HEK293 (cell line): ENCODE measurements around the gene TRIM40.

Experiments used
- CTCF ChIA-PET: fragments of 350-600 bp; formaldehyde crosslinking; extraction: SDS; loops from one replicate; lab custom pipeline; 2021; ENCODE audit warnings: antibody characterized with exemption; lab: Yijun Ruan, JAX
- POLR2A ChIA-PET: fragments of 300-600 bp; formaldehyde crosslinking; extraction: SDS; loops from one replicate; lab custom pipeline; 2020; ENCODE audit warnings: antibody characterized with exemption, inconsistent platforms; lab: Yijun Ruan, JAX
- H3K27ac ChIP-seq: fragments of 200-500 bp; sonication (Bioruptor generic); 2 replicates; pipeline ENCODE4 v1.5.1; 2014; ENCODE audit warnings: low read depth, low read length, control low read depth, inconsistent platforms; ENCODE audit errors: extremely low read depth
- H3K36me3 ChIP-seq, 2 experiments: fragments of 200-500 bp in 1 of 2; sonication (Bioruptor generic) in 1 of 2; 1 replicate in 1 of 2; 2 replicates in 1 of 2; pipeline ENCODE4 v1.5.1; 2014 to 2017; ENCODE audit warnings: inconsistent platforms in 2 of 2, low read length in 2 of 2; ENCODE audit not compliant: control insufficient read depth in 2 of 2, insufficient read depth in 1 of 2
- H3K4me1 ChIP-seq: fragments of 200-500 bp; sonication (Bioruptor generic); 2 replicates; pipeline ENCODE4 v1.5.1; 2014; ENCODE audit warnings: mild to moderate bottlenecking, low read length, inconsistent platforms; ENCODE audit not compliant: control insufficient read depth, insufficient read depth
- H3K4me3 ChIP-seq: 2 replicates; pipeline ENCODE4 v1.5.1; 2011; ENCODE audit warnings: low read depth, mild to moderate bottlenecking, control low read depth, low read length, moderate library complexity
- H3K9me3 ChIP-seq: fragments of 200-500 bp; sonication (Bioruptor generic); 2 replicates; pipeline ENCODE4 v1.5.1; 2014; ENCODE audit warnings: low read depth, low read length, inconsistent platforms; ENCODE audit not compliant: control insufficient read depth, insufficient read depth
- KLF8 ChIP-seq: fragments of 450-650 bp; formaldehyde crosslinking; IDR thresholded peaks from 2 replicates; pipeline ENCODE4 v1.5.1; 2016; ENCODE audit warnings: missing biosample characterization, missing genetic modification characterization
- RBAK ChIP-seq: fragments of 450-650 bp; formaldehyde crosslinking; IDR thresholded peaks from 2 replicates; pipeline ENCODE4 v1.5.1; 2016; ENCODE audit warnings: missing biosample characterization, missing genetic modification characterization
- SCRT2 ChIP-seq: fragments of 450-650 bp; formaldehyde crosslinking; IDR thresholded peaks from 2 replicates; pipeline ENCODE4 v1.5.1; 2016; ENCODE audit warnings: missing biosample characterization, missing genetic modification characterization
- ZFHX2 ChIP-seq: fragments of 450-650 bp; formaldehyde crosslinking; conservative IDR thresholded peaks from 2 replicates; pipeline ENCODE4 v1.5.1; 2016; ENCODE audit warnings: missing biosample characterization, missing genetic modification characterization
- ZNF175 ChIP-seq: fragments of 450-650 bp; formaldehyde crosslinking; IDR thresholded peaks from 2 replicates; pipeline ENCODE4 v1.5.1; 2016; ENCODE audit warnings: missing biosample characterization, missing genetic modification characterization
- ZNF239 ChIP-seq: fragments of 450-650 bp; formaldehyde crosslinking; IDR thresholded peaks from 2 replicates; pipeline ENCODE4 v1.5.1; 2016; ENCODE audit warnings: missing biosample characterization, missing genetic modification characterization
- ZNF510 ChIP-seq: fragments of 450-650 bp; formaldehyde crosslinking; IDR thresholded peaks from 2 replicates; pipeline ENCODE4 v1.5.1; 2018; ENCODE audit warnings: mild to moderate bottlenecking, missing genetic modification characterization, missing biosample characterization; ENCODE audit not compliant: insufficient replicate concordance
- ZNF664 ChIP-seq: fragments of 450-650 bp; formaldehyde crosslinking; IDR thresholded peaks from 2 replicates; pipeline ENCODE4 v1.5.1; 2016; ENCODE audit warnings: missing biosample characterization, missing genetic modification characterization
- ZNF701 ChIP-seq: fragments of 450-650 bp; formaldehyde crosslinking; IDR thresholded peaks from 2 replicates; pipeline ENCODE4 v1.5.1; 2016; ENCODE audit warnings: missing biosample characterization, missing genetic modification characterization
- ZNF791 ChIP-seq: fragments of 450-650 bp; formaldehyde crosslinking; IDR thresholded peaks from 2 replicates; pipeline ENCODE4 v1.5.1; 2016; ENCODE audit warnings: missing biosample characterization, missing genetic modification characterization
- TF ChIP-seq, protein P1 (sequence below): fragments of 450-650 bp; formaldehyde crosslinking; IDR thresholded peaks from 2 replicates; pipeline ENCODE4 v1.5.1; 2016; ENCODE audit warnings: missing biosample characterization, missing genetic modification characterization
- TF ChIP-seq, protein P2 (sequence below): fragments of 450-650 bp; IDR thresholded peaks from 2 replicates; pipeline ENCODE4 v1.5.1; 2018; ENCODE audit warnings: missing biosample characterization, missing genetic modification characterization
- TF ChIP-seq, protein P3 (sequence below): fragments of 450-650 bp; formaldehyde crosslinking; IDR thresholded peaks from 2 replicates; pipeline ENCODE4 v1.5.1; 2016; ENCODE audit warnings: missing biosample characterization, missing genetic modification characterization
- TF ChIP-seq, protein P4 (sequence below): fragments of 450-650 bp; formaldehyde crosslinking; IDR thresholded peaks from 2 replicates; pipeline ENCODE4 v1.5.1; 2016; ENCODE audit warnings: missing biosample characterization, missing genetic modification characterization
- TF ChIP-seq, protein P5 (sequence below): fragments of 450-650 bp; formaldehyde crosslinking; IDR thresholded peaks from 2 replicates; pipeline ENCODE4 v1.5.1; 2017; ENCODE audit warnings: missing biosample characterization, missing genetic modification characterization

The TRIM40 gene

DNA sequence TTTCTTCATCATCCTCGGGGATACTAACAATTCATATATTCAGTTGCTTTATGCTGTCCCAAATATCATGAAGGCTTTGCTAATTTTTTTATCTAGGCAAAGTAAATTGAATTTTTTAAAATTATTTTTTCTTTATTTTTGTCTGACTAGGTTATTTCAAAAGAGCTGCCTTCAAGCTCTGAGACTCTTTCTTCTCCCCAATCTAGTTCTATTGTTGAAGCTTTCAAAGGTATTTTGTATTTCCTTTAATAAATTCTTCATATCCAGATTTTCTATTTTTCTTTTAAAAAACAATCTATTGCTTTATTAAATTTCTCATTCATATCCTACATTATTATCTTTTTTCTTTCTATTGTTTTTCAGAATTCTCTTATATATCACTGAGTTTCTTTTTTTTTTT, 44.2 kb downstream of the TRIM40 start:
- Histone ChIP-seq H3K27ac (no peak overlapping the region), H3K36me3 (peaks cover 0 to 6% of the 10 kb centered on the region in 2 experiments; a peak in 1 of 3 replicates)
- POLR2A ChIA-PET: no interaction called here
- TF ChIP-seq KLF8 (tag by site-specific recombination): no peak
- TF ChIP-seq, protein P1, sequence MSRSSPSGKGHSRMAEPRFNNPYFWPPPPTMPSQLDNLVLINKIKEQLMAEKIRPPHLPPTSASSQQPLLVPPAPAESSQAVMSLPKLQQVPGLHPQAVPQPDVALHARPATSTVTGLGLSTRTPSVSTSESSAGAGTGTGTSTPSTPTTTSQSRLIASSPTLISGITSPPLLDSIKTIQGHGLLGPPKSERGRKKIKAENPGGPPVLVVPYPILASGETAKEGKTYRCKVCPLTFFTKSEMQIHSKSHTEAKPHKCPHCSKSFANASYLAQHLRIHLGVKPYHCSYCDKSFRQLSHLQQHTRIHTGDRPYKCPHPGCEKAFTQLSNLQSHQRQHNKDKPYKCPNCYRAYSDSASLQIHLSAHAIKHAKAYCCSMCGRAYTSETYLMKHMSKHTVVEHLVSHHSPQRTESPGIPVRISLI: 0 out of 2 replicates have a peak, but pooled peaks have one; percentile 44
- TF ChIP-seq, all 188 proteins: peak for 1
- H3K9me3 ChIP-seq: no peaks in the 10 kb centered on the region
- H3K4me3 ChIP-seq: no peak overlapping the region
- H3K4me1 ChIP-seq: no peaks in the 10 kb centered on the region
- CTCF ChIA-PET: interaction anchor here (1.7 kb wide), 1 partner anchor 9 kb away, joined by 5 read pairs; no protein-coding TSS in a partner anchor

DNA sequence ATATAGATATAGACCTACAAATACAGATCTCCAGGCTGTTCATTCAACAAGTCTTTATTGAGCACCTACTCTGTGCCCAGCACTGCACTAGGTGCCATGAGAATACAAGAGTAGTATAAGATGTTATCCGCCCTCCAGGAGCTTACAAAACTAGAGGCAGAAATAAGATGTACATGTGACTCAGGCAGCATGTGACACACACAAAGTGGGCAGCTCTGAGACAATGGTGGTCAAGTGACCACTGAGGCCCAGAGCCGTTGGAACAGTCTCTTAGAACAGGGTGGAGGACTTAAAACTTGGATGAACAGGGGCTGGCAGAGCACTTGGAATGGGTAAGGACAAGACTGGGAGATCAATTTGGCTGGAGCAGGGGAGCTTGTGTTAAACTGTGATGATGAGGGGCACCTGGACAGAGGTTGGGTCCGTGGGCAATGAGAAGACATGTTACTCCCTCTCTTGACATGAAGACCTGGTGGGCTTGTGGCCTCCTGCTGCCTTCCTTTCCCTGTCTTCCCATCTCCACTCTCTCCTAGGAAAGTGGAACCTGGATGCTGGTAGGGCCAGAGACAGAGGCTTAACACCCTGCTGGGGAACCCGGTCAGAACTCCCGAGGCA, 48.6 kb downstream of the TRIM40 start:
- H3K4me1 ChIP-seq: no peaks in the 10 kb centered on the region
- TF ChIP-seq ZNF664 (0 out of 2 replicates have a peak, but pooled peaks have one; percentile 38), RBAK (tag by site-specific recombination) (no peak)
- no peaks in the 10 kb centered on the region for H3K9me3 ChIP-seq
- ChIA-PET POLR2A (no interaction called here), CTCF (interaction anchor here (1.0 kb wide), 1 partner anchor 54 kb away, joined by 4 read pairs; no protein-coding TSS in a partner anchor)
- peaks cover 12 to 45% of the 10 kb centered on the region in 2 experiments for H3K36me3 ChIP-seq
- no peak overlapping the region for H3K27ac ChIP-seq
- no peak overlapping the region for H3K4me3 ChIP-seq

DNA sequence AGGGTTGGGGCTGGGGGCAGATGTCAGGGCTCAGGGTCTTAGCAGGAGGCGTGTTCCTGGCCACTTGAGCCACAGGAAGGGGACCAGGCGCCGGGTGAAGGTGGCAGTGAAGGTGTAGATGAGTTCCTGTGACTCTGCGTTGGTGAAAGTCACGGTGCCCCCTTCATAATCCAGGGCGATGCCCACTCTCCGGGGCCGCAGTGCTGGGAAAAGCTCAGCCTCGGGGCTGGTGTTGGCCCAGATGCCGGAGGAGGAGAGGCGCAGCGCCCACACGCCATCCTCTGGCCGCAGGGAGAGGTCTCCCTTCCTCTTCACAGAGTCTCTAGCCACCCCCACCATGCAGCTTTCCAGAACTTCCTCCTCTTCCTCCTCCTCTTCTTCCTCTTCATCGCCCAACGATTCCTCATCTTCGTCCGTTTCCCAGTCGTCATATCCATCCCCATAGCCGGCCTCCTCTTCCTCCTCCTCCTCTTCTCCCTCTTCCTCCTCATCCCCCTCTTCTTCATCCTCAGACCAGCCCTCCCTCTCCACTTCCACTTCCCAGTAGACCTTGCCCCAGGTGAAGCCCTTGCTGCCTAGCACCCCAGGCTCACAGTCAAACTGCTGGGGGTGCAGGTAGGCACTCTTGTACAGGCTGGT, 50.0 kb downstream of the TRIM40 start:
- Histone ChIP-seq H3K4me3 (no peak overlapping the region), H3K4me1 (no peaks in the 10 kb centered on the region), H3K36me3 (peaks cover 12 to 60% of the 10 kb centered on the region in 2 experiments), H3K9me3 (no peaks in the 10 kb centered on the region), H3K27ac (no peak overlapping the region)
- POLR2A ChIA-PET: no interaction called here
- TF ChIP-seq ZFHX2 (tag by site-specific recombination) (0 out of 2 replicates have a peak, but pooled peaks have one; percentile 28), SCRT2 (no peak)
- TF ChIP-seq, protein P2, sequence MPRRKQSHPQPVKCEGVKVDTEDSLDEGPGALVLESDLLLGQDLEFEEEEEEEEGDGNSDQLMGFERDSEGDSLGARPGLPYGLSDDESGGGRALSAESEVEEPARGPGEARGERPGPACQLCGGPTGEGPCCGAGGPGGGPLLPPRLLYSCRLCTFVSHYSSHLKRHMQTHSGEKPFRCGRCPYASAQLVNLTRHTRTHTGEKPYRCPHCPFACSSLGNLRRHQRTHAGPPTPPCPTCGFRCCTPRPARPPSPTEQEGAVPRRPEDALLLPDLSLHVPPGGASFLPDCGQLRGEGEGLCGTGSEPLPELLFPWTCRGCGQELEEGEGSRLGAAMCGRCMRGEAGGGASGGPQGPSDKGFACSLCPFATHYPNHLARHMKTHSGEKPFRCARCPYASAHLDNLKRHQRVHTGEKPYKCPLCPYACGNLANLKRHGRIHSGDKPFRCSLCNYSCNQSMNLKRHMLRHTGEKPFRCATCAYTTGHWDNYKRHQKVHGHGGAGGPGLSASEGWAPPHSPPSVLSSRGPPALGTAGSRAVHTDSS (tag by site-specific recombination): peak; percentile 97
- CTCF ChIA-PET: interaction anchor here (0.7 kb wide), 1 partner anchor 89 kb away, joined by 4 read pairs; no protein-coding TSS in a partner anchor

DNA sequence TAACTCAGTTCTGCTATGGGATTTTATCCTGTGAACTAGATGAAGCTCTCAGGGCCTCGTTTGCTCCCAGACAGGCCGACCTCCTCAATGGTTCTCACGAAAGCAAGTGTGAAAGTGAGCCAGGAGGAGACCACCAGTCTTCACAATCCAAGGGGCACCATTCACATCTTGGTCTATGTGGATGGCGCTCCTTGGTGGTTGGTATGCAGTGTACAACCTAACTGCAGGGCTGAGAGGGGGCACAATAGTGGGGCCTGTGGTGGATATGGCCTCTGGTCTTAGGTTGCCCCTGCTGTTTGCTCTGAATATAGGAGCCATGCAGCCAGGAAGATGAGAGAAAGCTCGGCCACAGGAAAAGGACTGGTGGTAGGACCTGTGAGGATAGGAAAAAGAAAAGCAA, 52.6 kb downstream of the TRIM40 start:
- ChIA-PET POLR2A (no interaction called here), CTCF (interaction anchor here (1.7 kb wide), 1 partner anchor 535 kb away, joined by 3 read pairs; no protein-coding TSS in a partner anchor)
- Histone ChIP-seq H3K4me3 (no peak overlapping the region), H3K27ac (no peak overlapping the region), H3K36me3 (peaks cover 18 to 79% of the 10 kb centered on the region in 2 experiments), H3K4me1 (no peaks in the 10 kb centered on the region), H3K9me3 (no peaks in the 10 kb centered on the region)
- TF ChIP-seq ZNF175 (tag by site-specific recombination) (no peak), ZNF239 (tag by site-specific recombination) (no peak), ZNF510 (no peak), ZNF791 (tag by site-specific recombination) (no peak), ZNF701 (no peak)
- TF ChIP-seq, protein P3, sequence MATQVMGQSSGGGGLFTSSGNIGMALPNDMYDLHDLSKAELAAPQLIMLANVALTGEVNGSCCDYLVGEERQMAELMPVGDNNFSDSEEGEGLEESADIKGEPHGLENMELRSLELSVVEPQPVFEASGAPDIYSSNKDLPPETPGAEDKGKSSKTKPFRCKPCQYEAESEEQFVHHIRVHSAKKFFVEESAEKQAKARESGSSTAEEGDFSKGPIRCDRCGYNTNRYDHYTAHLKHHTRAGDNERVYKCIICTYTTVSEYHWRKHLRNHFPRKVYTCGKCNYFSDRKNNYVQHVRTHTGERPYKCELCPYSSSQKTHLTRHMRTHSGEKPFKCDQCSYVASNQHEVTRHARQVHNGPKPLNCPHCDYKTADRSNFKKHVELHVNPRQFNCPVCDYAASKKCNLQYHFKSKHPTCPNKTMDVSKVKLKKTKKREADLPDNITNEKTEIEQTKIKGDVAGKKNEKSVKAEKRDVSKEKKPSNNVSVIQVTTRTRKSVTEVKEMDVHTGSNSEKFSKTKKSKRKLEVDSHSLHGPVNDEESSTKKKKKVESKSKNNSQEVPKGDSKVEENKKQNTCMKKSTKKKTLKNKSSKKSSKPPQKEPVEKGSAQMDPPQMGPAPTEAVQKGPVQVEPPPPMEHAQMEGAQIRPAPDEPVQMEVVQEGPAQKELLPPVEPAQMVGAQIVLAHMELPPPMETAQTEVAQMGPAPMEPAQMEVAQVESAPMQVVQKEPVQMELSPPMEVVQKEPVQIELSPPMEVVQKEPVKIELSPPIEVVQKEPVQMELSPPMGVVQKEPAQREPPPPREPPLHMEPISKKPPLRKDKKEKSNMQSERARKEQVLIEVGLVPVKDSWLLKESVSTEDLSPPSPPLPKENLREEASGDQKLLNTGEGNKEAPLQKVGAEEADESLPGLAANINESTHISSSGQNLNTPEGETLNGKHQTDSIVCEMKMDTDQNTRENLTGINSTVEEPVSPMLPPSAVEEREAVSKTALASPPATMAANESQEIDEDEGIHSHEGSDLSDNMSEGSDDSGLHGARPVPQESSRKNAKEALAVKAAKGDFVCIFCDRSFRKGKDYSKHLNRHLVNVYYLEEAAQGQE (tag by site-specific recombination): no peak
- TF ChIP-seq, protein P4, sequence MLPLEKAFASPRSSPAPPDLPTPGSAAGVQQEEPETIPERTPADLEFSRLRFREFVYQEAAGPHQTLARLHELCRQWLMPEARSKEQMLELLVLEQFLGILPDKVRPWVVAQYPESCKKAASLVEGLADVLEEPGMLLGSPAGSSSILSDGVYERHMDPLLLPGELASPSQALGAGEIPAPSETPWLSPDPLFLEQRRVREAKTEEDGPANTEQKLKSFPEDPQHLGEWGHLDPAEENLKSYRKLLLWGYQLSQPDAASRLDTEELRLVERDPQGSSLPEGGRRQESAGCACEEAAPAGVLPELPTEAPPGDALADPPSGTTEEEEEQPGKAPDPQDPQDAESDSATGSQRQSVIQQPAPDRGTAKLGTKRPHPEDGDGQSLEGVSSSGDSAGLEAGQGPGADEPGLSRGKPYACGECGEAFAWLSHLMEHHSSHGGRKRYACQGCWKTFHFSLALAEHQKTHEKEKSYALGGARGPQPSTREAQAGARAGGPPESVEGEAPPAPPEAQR (tag by site-specific recombination): no peak
- TF ChIP-seq, protein P5, sequence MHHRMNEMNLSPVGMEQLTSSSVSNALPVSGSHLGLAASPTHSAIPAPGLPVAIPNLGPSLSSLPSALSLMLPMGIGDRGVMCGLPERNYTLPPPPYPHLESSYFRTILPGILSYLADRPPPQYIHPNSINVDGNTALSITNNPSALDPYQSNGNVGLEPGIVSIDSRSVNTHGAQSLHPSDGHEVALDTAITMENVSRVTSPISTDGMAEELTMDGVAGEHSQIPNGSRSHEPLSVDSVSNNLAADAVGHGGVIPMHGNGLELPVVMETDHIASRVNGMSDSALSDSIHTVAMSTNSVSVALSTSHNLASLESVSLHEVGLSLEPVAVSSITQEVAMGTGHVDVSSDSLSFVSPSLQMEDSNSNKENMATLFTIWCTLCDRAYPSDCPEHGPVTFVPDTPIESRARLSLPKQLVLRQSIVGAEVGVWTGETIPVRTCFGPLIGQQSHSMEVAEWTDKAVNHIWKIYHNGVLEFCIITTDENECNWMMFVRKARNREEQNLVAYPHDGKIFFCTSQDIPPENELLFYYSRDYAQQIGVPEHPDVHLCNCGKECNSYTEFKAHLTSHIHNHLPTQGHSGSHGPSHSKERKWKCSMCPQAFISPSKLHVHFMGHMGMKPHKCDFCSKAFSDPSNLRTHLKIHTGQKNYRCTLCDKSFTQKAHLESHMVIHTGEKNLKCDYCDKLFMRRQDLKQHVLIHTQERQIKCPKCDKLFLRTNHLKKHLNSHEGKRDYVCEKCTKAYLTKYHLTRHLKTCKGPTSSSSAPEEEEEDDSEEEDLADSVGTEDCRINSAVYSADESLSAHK: no peak
